ENCODE results near the gene SLC39A11. TPM values are rescaled to one million over a fixed set of nuclear protein-coding genes. Genes with fewer than 3 reads are reported as not detected.

SLC39A11 gene
- total RNA-seq, 1 experiment from 2014 or later = 46.4 TPM

DNA sequence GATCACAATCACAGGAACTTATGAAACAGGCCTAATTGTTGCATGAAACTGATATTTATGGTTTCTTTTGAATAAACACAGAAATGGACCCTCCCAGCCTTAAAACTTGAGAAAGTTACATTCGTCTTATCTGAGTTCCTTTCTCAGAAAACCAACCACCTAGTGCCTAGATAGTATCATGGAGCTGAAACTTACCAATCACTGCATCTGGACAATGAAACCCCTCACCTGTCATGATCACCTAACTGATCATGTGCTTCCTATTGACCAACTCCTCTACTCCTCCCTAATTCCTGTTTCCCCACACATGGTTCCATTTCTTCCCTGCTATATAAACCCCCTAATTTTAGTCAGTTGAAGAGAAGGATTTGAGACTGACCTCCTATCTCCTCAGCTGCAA is 216.1 kb downstream of the SLC39A11 start:
- no peak for DNase-seq (ENCODE audit: low read depth, low spot score)
- Histone ChIP-seq H3K9ac (ENCODE audit: low read length) (no peak overlapping the region), H3K27ac (ENCODE audit: low read depth, low read length) (no peak overlapping the region), H3K4me2 (ENCODE audit: low read length) (no peak overlapping the region), H4K20me1 (ENCODE audit: insufficient read depth) (no peaks in the 10 kb centered on the region), H3K27me3 (ENCODE audit: insufficient read depth, low read length) (no peaks in the 10 kb centered on the region), H3K9me3 (ENCODE audit: control insufficient read depth in 1 of 2, insufficient read depth in 1 of 2, low read depth in 1 of 2, low read length in 2 of 2) (peaks cover 8 to 33% of the 10 kb centered on the region in 2 experiments; a peak in 3 of 4 replicates), H2AFZ (ENCODE audit: low read depth, low read length, poor library complexity, severe bottlenecking) (no peak overlapping the region), H3K4me1 (ENCODE audit: control insufficient read depth in 1 of 2, insufficient read depth in 2 of 2, low read length in 2 of 2) (no peaks in the 10 kb centered on the region), H3K79me2 (ENCODE audit: insufficient read depth, low read length) (no peaks in the 10 kb centered on the region), H3K9me2 (ENCODE audit: insufficient read depth) (no peaks in the 10 kb centered on the region), H3K4me3 (replicated peaks in 1 of 2; ENCODE audit: low read depth in 1 of 2, low read length in 2 of 2) (no peak overlapping the region), H3K36me3 (ENCODE audit: control insufficient read depth in 1 of 2, insufficient read depth in 2 of 2, low read length in 2 of 2) (0 out of 4 replicates have a peak, but pooled peaks cover 0 to 6% of the 10 kb centered on the region in 2 experiments)
- no TSS peak for BruUV-seq (replicated peaks)
- intact Hi-C loops (cut with micrococcal nuclease) = no loop called here
- ChIA-PET POLR2A (no interaction called here), RAD21 (ENCODE audit: low non-redundant PET in 1 of 2, low total read pairs in 2 of 2, uncharacterized antibody in 2 of 2, unreplicated experiment in 2 of 2) (no interaction called here), CTCF (no interaction called here)
- no peak for ATAC-seq
- no peak for TF ChIP-seq POLR2AphosphoS5 (IDR thresholded peaks at IDR 0.05; ENCODE audit: low read depth, low read length)
- TF ChIP-seq, protein P1, sequence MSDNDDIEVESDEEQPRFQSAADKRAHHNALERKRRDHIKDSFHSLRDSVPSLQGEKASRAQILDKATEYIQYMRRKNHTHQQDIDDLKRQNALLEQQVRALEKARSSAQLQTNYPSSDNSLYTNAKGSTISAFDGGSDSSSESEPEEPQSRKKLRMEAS (IDR thresholded peaks at IDR 0.05) = no peak
- TF ChIP-seq, protein P2, sequence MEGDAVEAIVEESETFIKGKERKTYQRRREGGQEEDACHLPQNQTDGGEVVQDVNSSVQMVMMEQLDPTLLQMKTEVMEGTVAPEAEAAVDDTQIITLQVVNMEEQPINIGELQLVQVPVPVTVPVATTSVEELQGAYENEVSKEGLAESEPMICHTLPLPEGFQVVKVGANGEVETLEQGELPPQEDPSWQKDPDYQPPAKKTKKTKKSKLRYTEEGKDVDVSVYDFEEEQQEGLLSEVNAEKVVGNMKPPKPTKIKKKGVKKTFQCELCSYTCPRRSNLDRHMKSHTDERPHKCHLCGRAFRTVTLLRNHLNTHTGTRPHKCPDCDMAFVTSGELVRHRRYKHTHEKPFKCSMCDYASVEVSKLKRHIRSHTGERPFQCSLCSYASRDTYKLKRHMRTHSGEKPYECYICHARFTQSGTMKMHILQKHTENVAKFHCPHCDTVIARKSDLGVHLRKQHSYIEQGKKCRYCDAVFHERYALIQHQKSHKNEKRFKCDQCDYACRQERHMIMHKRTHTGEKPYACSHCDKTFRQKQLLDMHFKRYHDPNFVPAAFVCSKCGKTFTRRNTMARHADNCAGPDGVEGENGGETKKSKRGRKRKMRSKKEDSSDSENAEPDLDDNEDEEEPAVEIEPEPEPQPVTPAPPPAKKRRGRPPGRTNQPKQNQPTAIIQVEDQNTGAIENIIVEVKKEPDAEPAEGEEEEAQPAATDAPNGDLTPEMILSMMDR (IDR thresholded peaks at IDR 0.05 in 2 of 3, conservative IDR thresholded peaks at IDR 0.05 in 1 of 3; ENCODE audit: borderline replicate concordance in 1 of 3, insufficient read depth in 1 of 3, low read depth in 2 of 3, low read length in 2 of 3) = no peak
- no peak for TF ChIP-seq ELF1 (IDR thresholded peaks at IDR 0.05; ENCODE audit: borderline replicate concordance, low read depth)
- TF ChIP-seq JUND (IDR thresholded peaks at IDR 0.05) = no peak
- no peak for TF ChIP-seq RAD21 (IDR thresholded peaks at IDR 0.05; ENCODE audit: low read depth)

DNA sequence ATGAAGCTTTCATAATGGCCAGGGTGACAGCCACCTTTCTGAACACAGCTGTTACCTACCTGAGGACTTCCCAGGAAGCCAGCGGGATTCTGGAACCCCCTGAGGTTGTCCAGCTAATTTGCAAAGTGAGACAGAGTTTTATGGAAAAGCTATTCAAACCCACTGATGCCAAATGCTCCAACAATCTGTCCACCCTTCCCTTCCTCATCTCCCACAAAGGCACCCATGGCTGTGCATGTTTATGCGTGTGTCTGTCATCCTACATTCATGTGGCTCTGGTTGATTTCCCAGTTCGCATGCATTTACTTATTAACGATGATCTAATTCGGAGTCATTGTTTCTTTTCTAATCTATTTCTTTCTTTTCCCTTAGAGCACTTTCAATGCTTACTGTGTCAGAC is 217.1 kb downstream of the SLC39A11 start:
- BruUV-seq (replicated peaks) = no TSS peak
- Histone ChIP-seq H3K27me3 (ENCODE audit: insufficient read depth, low read length) (no peaks in the 10 kb centered on the region), H3K9me2 (ENCODE audit: insufficient read depth) (no peaks in the 10 kb centered on the region), H3K4me3 (replicated peaks in 1 of 2; ENCODE audit: low read depth in 1 of 2, low read length in 2 of 2) (no peak overlapping the region), H3K4me1 (ENCODE audit: control insufficient read depth in 1 of 2, insufficient read depth in 2 of 2, low read length in 2 of 2) (no peaks in the 10 kb centered on the region), H3K9ac (ENCODE audit: low read length) (no peak overlapping the region), H4K20me1 (ENCODE audit: insufficient read depth) (no peaks in the 10 kb centered on the region), H2AFZ (ENCODE audit: low read depth, low read length, poor library complexity, severe bottlenecking) (no peak overlapping the region), H3K27ac (ENCODE audit: low read depth, low read length) (no peak overlapping the region), H3K4me2 (ENCODE audit: low read length) (no peak overlapping the region), H3K9me3 (ENCODE audit: control insufficient read depth in 1 of 2, insufficient read depth in 1 of 2, low read depth in 1 of 2, low read length in 2 of 2) (peaks cover 8 to 33% of the 10 kb centered on the region in 2 experiments; a peak in 3 of 4 replicates), H3K79me2 (ENCODE audit: insufficient read depth, low read length) (no peaks in the 10 kb centered on the region), H3K36me3 (ENCODE audit: control insufficient read depth in 1 of 2, insufficient read depth in 2 of 2, low read length in 2 of 2) (0 out of 4 replicates have a peak, but pooled peaks cover 0 to 6% of the 10 kb centered on the region in 2 experiments)
- CTCF ChIA-PET = no interaction called here
- POLR2A ChIA-PET = no interaction called here
- DNase-seq (ENCODE audit: low read depth, low spot score) = no peak
- RAD21 ChIA-PET (ENCODE audit: low non-redundant PET in 1 of 2, low total read pairs in 2 of 2, uncharacterized antibody in 2 of 2, unreplicated experiment in 2 of 2) = no interaction called here
- ATAC-seq = no peak
- intact Hi-C loops (cut with micrococcal nuclease) = no loop called here
- TF ChIP-seq JUND (IDR thresholded peaks at IDR 0.05) (no peak), ELF1 (IDR thresholded peaks at IDR 0.05; ENCODE audit: borderline replicate concordance, low read depth) (no peak), SP1 (IDR thresholded peaks at IDR 0.05; ENCODE audit: low read depth) (no peak)
